HEK293T (cell line): ENCODE results near the gene MCFD2.

ENCODE experiments used
- CTCF ChIA-PET: fragments of 350-600 bp; formaldehyde crosslinking; extraction: SDS; loops from one replicate; lab custom pipeline; 2021; ENCODE audit warnings: antibody characterized with exemption, inconsistent platforms; lab: Yijun Ruan, JAX
- POLR2A ChIA-PET: fragments of 350-600 bp; formaldehyde crosslinking; extraction: SDS; loops from one replicate; lab custom pipeline; 2020; ENCODE audit warnings: antibody characterized with exemption, inconsistent platforms; lab: Yijun Ruan, JAX
- DNase-seq: peaks from one replicate; pipeline ENCODE4 v3.0.0; 2012; ENCODE audit warnings: mixed read lengths; ENCODE audit errors: extremely low spot score
- ARNT ChIP-seq: fragments of 450-650 bp; IDR thresholded peaks from 2 replicates; pipeline ENCODE4 v1.6.1; 2017; ENCODE audit warnings: mild to moderate bottlenecking
- BHLHE40 ChIP-seq: fragments of 450-650 bp; IDR thresholded peaks from 2 replicates; pipeline ENCODE4 v1.6.1; 2016; ENCODE audit warnings: mild to moderate bottlenecking, moderate library complexity, borderline replicate concordance
- CTBP1 ChIP-seq: fragments of 450-650 bp; IDR thresholded peaks from 2 replicates; pipeline ENCODE4 v1.6.1; 2016; ENCODE audit warnings: borderline replicate concordance
- ELF4 ChIP-seq: fragments of 450-650 bp; IDR thresholded peaks from 2 replicates; pipeline ENCODE4 v1.6.1; 2017; ENCODE audit warnings: antibody characterized with exemption
- FOXA1 ChIP-seq: fragments of 450-650 bp; IDR thresholded peaks from 2 replicates; pipeline ENCODE4 v1.6.1; 2016; ENCODE audit warnings: mild to moderate bottlenecking
- FOXK2 ChIP-seq: fragments of 450-650 bp; IDR thresholded peaks from 2 replicates; pipeline ENCODE4 v1.6.1; 2016; ENCODE audit warnings: mild to moderate bottlenecking
- FOXM1 ChIP-seq: fragments of 450-650 bp; IDR thresholded peaks from 2 replicates; pipeline ENCODE4 v1.6.1; 2017; ENCODE audit warnings: mild to moderate bottlenecking, borderline replicate concordance
- HDGF ChIP-seq: fragments of 450-650 bp; IDR thresholded peaks from 2 replicates; pipeline ENCODE4 v1.6.1; 2017; ENCODE audit warnings: antibody characterized with exemption, borderline replicate concordance
- L3MBTL2 ChIP-seq: fragments of 450-650 bp; conservative IDR thresholded peaks from 2 replicates; pipeline ENCODE4 v1.6.1; 2016; ENCODE audit warnings: mild to moderate bottlenecking
- LEF1 ChIP-seq: fragments of 450-650 bp; IDR thresholded peaks from 2 replicates; pipeline ENCODE4 v1.6.1; 2017; ENCODE audit warnings: mild to moderate bottlenecking, borderline replicate concordance
- NFRKB ChIP-seq: fragments of 450-650 bp; IDR thresholded peaks from 2 replicates; pipeline ENCODE4 v1.6.1; 2016; ENCODE audit warnings: mild to moderate bottlenecking, moderate library complexity
- PKNOX1 ChIP-seq: fragments of 450-650 bp; IDR thresholded peaks from 2 replicates; pipeline ENCODE4 v1.6.1; 2016
- SP1 ChIP-seq: fragments of 450-650 bp; IDR thresholded peaks from 2 replicates; pipeline ENCODE4 v1.6.1; 2017
- SUZ12 ChIP-seq: fragments of 450-650 bp; IDR thresholded peaks from 2 replicates; pipeline ENCODE4 v1.6.1; 2016; ENCODE audit warnings: mild to moderate bottlenecking
- TARDBP ChIP-seq: fragments of 450-650 bp; IDR thresholded peaks from 2 replicates; pipeline ENCODE4 v1.6.1; 2016
- ZNF384 ChIP-seq: fragments of 450-650 bp; IDR thresholded peaks from 2 replicates; pipeline ENCODE4 v1.6.1; 2016

MCFD2 gene

GRCh38 chr2:46872902-46873603 lies 42.6 kb downstream of the MCFD2 start:
- CTCF ChIA-PET: interaction anchor here (2.1 kb wide), 1 partner anchor 92 kb away, joined by 5 read pairs; no protein-coding TSS in a partner anchor
- no peak for DNase-seq
- no peak for TF ChIP-seq TARDBP
- TF ChIP-seq FOXM1: no peak
- no peak for TF ChIP-seq HDGF
- TF ChIP-seq BHLHE40: no peak
- TF ChIP-seq PKNOX1: no peak
- no peak for TF ChIP-seq CTBP1
- TF ChIP-seq NFRKB: no peak
- TF ChIP-seq LEF1: no peak
- TF ChIP-seq L3MBTL2: no peak
- TF ChIP-seq ZNF384: no peak
- TF ChIP-seq SUZ12: no peak
- TF ChIP-seq ELF4: no peak
- no peak for TF ChIP-seq SP1
- TF ChIP-seq ARNT: no peak
- no peak for TF ChIP-seq FOXA1
- TF ChIP-seq FOXK2: no peak
- POLR2A ChIA-PET: interaction anchor here (0.7 kb wide), 1 partner anchor 9 kb away, joined by 4 read pairs; no protein-coding TSS in a partner anchor

- ChIA-PET CTCF (interaction anchor here (2.1 kb wide), 1 partner anchor 91 kb away, joined by 5 read pairs; no protein-coding TSS in a partner anchor), POLR2A (no interaction called here)
- no peak for DNase-seq
Measured at GRCh38 chr2:46871976-46872381, 43.6 kb downstream of the MCFD2 start.

GRCh38 chr2:46870051-46870839 lies 45.4 kb downstream of the MCFD2 start:
- no peak for DNase-seq
- TF ChIP-seq SUZ12: no peak
- TF ChIP-seq FOXA1: no peak
- TF ChIP-seq ARNT: no peak
- TF ChIP-seq HDGF: no peak
- TF ChIP-seq TARDBP: no peak
- no peak for TF ChIP-seq NFRKB
- no peak for TF ChIP-seq LEF1
- TF ChIP-seq FOXK2: no peak
- CTCF ChIA-PET: interaction anchor here (1.3 kb wide), 1 partner anchor 12 kb away, joined by 4 read pairs; no protein-coding TSS in a partner anchor
- POLR2A ChIA-PET: no interaction called here

More at GRCh38 chr2:46871976-46872381, 43.6 kb downstream of the MCFD2 start:
- no peak for TF ChIP-seq ZNF384
- no peak for TF ChIP-seq SP1
- no peak for TF ChIP-seq ELF4
- no peak for TF ChIP-seq SUZ12
- TF ChIP-seq L3MBTL2: no peak
- TF ChIP-seq ARNT: no peak
- TF ChIP-seq FOXA1: no peak
- no peak for TF ChIP-seq CTBP1

- no peak for DNase-seq
- TF ChIP-seq ELF4 (no peak), FOXM1 (no peak), L3MBTL2 (no peak), HDGF (no peak), BHLHE40 (no peak), ZNF384 (no peak), NFRKB (no peak), SP1 (no peak), CTBP1 (no peak), LEF1 (no peak), PKNOX1 (no peak), TARDBP (no peak), FOXA1 (no peak), ARNT (no peak)
- ChIA-PET POLR2A (no interaction called here), CTCF (no interaction called here)
Measured at GRCh38 chr2:46869621-46870020, 46.0 kb downstream of the MCFD2 start.

- DNase-seq: no peak
- POLR2A ChIA-PET: no interaction called here
- CTCF ChIA-PET: no interaction called here
- TF ChIP-seq NFRKB (no peak), HDGF (no peak)
Measured at GRCh38 chr2:46866770-46867246, 48.8 kb downstream of the MCFD2 start.

GRCh38 chr2:46865181-46865970 lies 50.2 kb downstream of the MCFD2 start:
- no peak for TF ChIP-seq ZNF384
- TF ChIP-seq SUZ12: no peak
- no peak for TF ChIP-seq LEF1
- TF ChIP-seq PKNOX1: no peak
- TF ChIP-seq L3MBTL2: no peak
- no peak for TF ChIP-seq FOXA1
- no peak for TF ChIP-seq HDGF
- no peak for TF ChIP-seq ARNT
- TF ChIP-seq BHLHE40: no peak
- no peak for TF ChIP-seq FOXK2
- no peak for TF ChIP-seq CTBP1
- no peak for TF ChIP-seq FOXM1
- no peak for TF ChIP-seq ELF4
- TF ChIP-seq SP1: no peak
- no peak for TF ChIP-seq NFRKB
- no peak for TF ChIP-seq TARDBP
- ChIA-PET CTCF (no interaction called here), POLR2A (no interaction called here)
- no peak for DNase-seq
